22Rv1 (cell line): ENCODE measurements around the gene DHX15.

Experiments
- ZFX ChIP-seq: fragments of 450-650 bp; IDR thresholded peaks from 2 replicates; pipeline ENCODE4 v1.6.1; 2017; ENCODE audit warnings: antibody characterized with exemption, borderline replicate concordance
- TF ChIP-seq, protein P1 (sequence below): fragments of 450-650 bp; IDR thresholded peaks from 2 replicates; pipeline ENCODE4 v1.5.1; 2017; ENCODE audit warnings: mild to moderate bottlenecking

DNA sequence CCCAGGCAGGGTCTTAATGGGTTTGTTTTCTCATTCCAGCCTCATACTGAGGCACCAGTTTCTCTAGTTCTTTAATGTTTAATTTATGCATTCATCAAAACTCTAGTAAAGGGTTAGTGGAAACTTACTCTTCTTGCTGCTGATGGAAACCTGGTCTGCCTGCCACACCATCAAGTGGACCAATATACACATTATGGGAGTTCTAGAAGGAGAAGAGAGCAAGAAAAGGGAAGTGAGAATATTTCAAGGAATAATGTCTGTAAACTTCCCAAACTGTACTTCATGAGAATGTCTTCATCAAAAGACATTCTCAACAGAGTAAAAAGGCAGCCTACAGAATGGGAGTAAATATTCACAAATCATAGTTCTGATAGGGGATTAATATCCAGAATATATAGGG, 20.9 kb upstream of the DHX15 start:
- TF ChIP-seq, protein P1, sequence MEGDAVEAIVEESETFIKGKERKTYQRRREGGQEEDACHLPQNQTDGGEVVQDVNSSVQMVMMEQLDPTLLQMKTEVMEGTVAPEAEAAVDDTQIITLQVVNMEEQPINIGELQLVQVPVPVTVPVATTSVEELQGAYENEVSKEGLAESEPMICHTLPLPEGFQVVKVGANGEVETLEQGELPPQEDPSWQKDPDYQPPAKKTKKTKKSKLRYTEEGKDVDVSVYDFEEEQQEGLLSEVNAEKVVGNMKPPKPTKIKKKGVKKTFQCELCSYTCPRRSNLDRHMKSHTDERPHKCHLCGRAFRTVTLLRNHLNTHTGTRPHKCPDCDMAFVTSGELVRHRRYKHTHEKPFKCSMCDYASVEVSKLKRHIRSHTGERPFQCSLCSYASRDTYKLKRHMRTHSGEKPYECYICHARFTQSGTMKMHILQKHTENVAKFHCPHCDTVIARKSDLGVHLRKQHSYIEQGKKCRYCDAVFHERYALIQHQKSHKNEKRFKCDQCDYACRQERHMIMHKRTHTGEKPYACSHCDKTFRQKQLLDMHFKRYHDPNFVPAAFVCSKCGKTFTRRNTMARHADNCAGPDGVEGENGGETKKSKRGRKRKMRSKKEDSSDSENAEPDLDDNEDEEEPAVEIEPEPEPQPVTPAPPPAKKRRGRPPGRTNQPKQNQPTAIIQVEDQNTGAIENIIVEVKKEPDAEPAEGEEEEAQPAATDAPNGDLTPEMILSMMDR: no peak
- no peak for TF ChIP-seq ZFX
